Thyroid gland (tissue), 4 donors: ENCODE data around the gene WNK2. TPM values are rescaled to one million over a fixed set of nuclear protein-coding genes. Genes with fewer than 3 reads are reported as not detected.

Source experiments
- DNase-seq, 2 donors: peaks; one replicate each; pipeline ENCODE4 v3.0.0-alpha.2; 2019
- H3K27ac ChIP-seq, 3 donors: fragments of 200-600 bp; sonication (generic); 1 replicate in 2 of 3; 2 replicates in 1 of 3; pipeline ENCODE4 v1.5.1; 2016 to 2019; ENCODE audit warnings: mild to moderate bottlenecking in 1 of 3, moderate library complexity in 1 of 3
- H3K27me3 ChIP-seq: fragments of 200-600 bp; sonication (generic); one replicate; pipeline ENCODE4 v1.5.1; 2019
- H3K36me3 ChIP-seq, 2 donors: fragments of 200-600 bp; sonication (generic); one replicate each; pipeline ENCODE4 v1.5.1; 2016 to 2019
- H3K4me1 ChIP-seq, 2 donors: fragments of 200-600 bp; sonication (generic); one replicate each; pipeline ENCODE4 v1.5.1; 2017 to 2019
- H3K4me3 ChIP-seq, 3 donors: fragments of 200-600 bp; sonication (generic); replicated peaks in 1 of 3; 1 replicate in 2 of 3; 2 replicates in 1 of 3; pipeline ENCODE4 v1.5.1; 2016; ENCODE audit warnings: mild to moderate bottlenecking in 1 of 3
- H3K9me3 ChIP-seq: fragments of 200-600 bp; sonication (generic); one replicate; pipeline ENCODE4 v1.5.1; 2017
- CTCF ChIP-seq, 6 experiments: fragments of 200-600 bp in 3 of 6; fragments of 450-650 bp in 3 of 6; sonication (generic) in 3 of 6; IDR thresholded peaks; one replicate each; pipeline ENCODE4 v1.5.1; 2016 to 2019; ENCODE audit warnings: antibody characterized with exemption in 6 of 6, mild to moderate bottlenecking in 2 of 6, inconsistent platforms in 1 of 6, moderate library complexity in 1 of 6
- POLR2A ChIP-seq, 2 donors: fragments of 450-650 bp; IDR thresholded peaks; one replicate each; pipeline ENCODE4 v1.6.1; 2017; ENCODE audit warnings: antibody characterized with exemption in 2 of 2, mild to moderate bottlenecking in 2 of 2, moderate library complexity in 1 of 2
- WGBS, 2 donors: methylation state at CpG; one replicate each; pipeline ENCODE4 v1.1.5; 2017; 5-methylcytosine and 5-hydroxymethylcytosine counted together
- intact Hi-C: fragments of 100-400 bp; cut with DNase I; formaldehyde crosslinking; loops from one replicate; pipeline ENCODE4 v1.15.1; 2023
- total RNA-seq, 4 donors: library from RNA; depleted of rRNA; stranded (reverse); fragments of >200 nt; gene quantifications; one replicate each; pipeline ENCODE4 v1.2.3, GENCODE V29; 2016

Gene WNK2
- total RNA-seq, 4 donors from 2014 or later: 0.94 to 8.5 (median 8.1) TPM

GRCh38 chr9:93155716-93156474 lies 28.0 kb upstream of the WNK2 start:
- Histone ChIP-seq H3K9me3 (no peaks in the 10 kb centered on the region), H3K27ac (no peak overlapping the region), H3K36me3 (no peaks in the 10 kb centered on the region), H3K27me3 (no peaks in the 10 kb centered on the region), H3K4me1 (peaks cover 4 to 6% of the 10 kb centered on the region in 2 donors), H3K4me3 (no peak overlapping the region)
- peak; percentile 46 to 53 for DNase-seq
- TF ChIP-seq POLR2A (IDR thresholded peaks at IDR 0.05) (no peak), CTCF (IDR thresholded peaks at IDR 0.05) (no peak)
- intact Hi-C loops: no loop called here
- 38 to 42% methylated on average over 16 of the region's 16 CpGs for WGBS, 2 donors

- Histone ChIP-seq H3K27ac (no peak overlapping the region), H3K36me3 (no peaks in the 10 kb centered on the region), H3K4me1 (peaks cover 4 to 6% of the 10 kb centered on the region in 2 donors), H3K27me3 (no peaks in the 10 kb centered on the region), H3K4me3 (no peak overlapping the region), H3K9me3 (no peaks in the 10 kb centered on the region)
- intact Hi-C loops: no loop called here
- no peak for DNase-seq
- TF ChIP-seq POLR2A (IDR thresholded peaks at IDR 0.05) (no peak), CTCF (IDR thresholded peaks at IDR 0.05) (no peak)
- WGBS, 2 donors: 81 to 92% methylated on average over 7 to 11 of the region's 11 CpGs
Observed at GRCh38 chr9:93156475-93157008, 27.4 kb upstream of the WNK2 start.

- Histone ChIP-seq H3K4me1 (peaks cover 4 to 6% of the 10 kb centered on the region in 2 donors), H3K9me3 (no peaks in the 10 kb centered on the region), H3K36me3 (no peaks in the 10 kb centered on the region), H3K27ac (no peak overlapping the region), H3K4me3 (no peak overlapping the region), H3K27me3 (no peaks in the 10 kb centered on the region)
- DNase-seq: peak; percentile 93 to 94
- intact Hi-C loops: loop anchor here (2.0 to 10.0 kb wide), 2 partner anchors 145 to 405 kb away; no protein-coding TSS in a partner anchor
- WGBS, 2 donors: 21 to 22% methylated on average over 19 of the region's 19 CpGs
- TF ChIP-seq POLR2A (IDR thresholded peaks at IDR 0.05): no peak
- peak; percentile 86 to 99 (median 99) for TF ChIP-seq CTCF (IDR thresholded peaks at IDR 0.05)
Observed at GRCh38 chr9:93159601-93160471, 24.1 kb upstream of the WNK2 start.

- H3K27me3 ChIP-seq: no peaks in the 10 kb centered on the region
- no peaks in the 10 kb centered on the region for H3K9me3 ChIP-seq
- intact Hi-C loops: loop anchor here (2.0 to 10.0 kb wide), 2 partner anchors 143 to 403 kb away; no protein-coding TSS in a partner anchor
- TF ChIP-seq POLR2A (IDR thresholded peaks at IDR 0.05) (no peak), CTCF (IDR thresholded peaks at IDR 0.05) (no peak)
- H3K27ac ChIP-seq: no peak overlapping the region
- no peak for DNase-seq
- H3K36me3 ChIP-seq: no peaks in the 10 kb centered on the region
- no peaks in the 10 kb centered on the region for H3K4me1 ChIP-seq
- H3K4me3 ChIP-seq: no peak overlapping the region
- 71 to 74% methylated on average over 11 of the region's 11 CpGs for WGBS, 2 donors
Observed at GRCh38 chr9:93161786-93162562, 22.0 kb upstream of the WNK2 start.
